GM23248 (cell line): ENCODE measurements around the gene SIK2. TPM values are rescaled to one million over a fixed set of nuclear protein-coding genes. Genes with fewer than 3 reads are reported as not detected.
A peak's percentile ranks its signal among the peaks of the same experiment; 100 is the strongest.

ENCODE experiments used
- DNase-seq: peaks from one replicate; pipeline ENCODE4 v3.0.0-alpha.2; 2015
- H2AFZ ChIP-seq: fragments of 200-600 bp; sonication (generic); 2 replicates; pipeline ENCODE4 v1.6.1; 2016; ENCODE audit warnings: antibody characterized with exemption
- H3F3A ChIP-seq: fragments of 200-600 bp; sonication (generic); 2 replicates; pipeline ENCODE4 v1.6.1; 2016; ENCODE audit warnings: mild to moderate bottlenecking, antibody characterized with exemption, mixed run types; ENCODE audit not compliant: insufficient read depth
- H3K27ac ChIP-seq: fragments of 200-600 bp; sonication (generic); 2 replicates; pipeline ENCODE4 v1.5.1; 2016; ENCODE audit warnings: mild to moderate bottlenecking
- H3K27me3 ChIP-seq: fragments of 200-600 bp; sonication (generic); replicated peaks from 2 replicates; pipeline ENCODE4 v1.6.1; 2016; ENCODE audit warnings: mild to moderate bottlenecking; ENCODE audit not compliant: insufficient read depth
- H3K36me3 ChIP-seq: fragments of 200-600 bp; sonication (generic); 2 replicates; pipeline ENCODE4 v1.6.1; 2016; ENCODE audit warnings: low read depth, mild to moderate bottlenecking
- H3K4me1 ChIP-seq: fragments of 200-600 bp; sonication (generic); 2 replicates; pipeline ENCODE4 v1.6.1; 2016; ENCODE audit warnings: mild to moderate bottlenecking; ENCODE audit not compliant: insufficient read depth
- H3K4me2 ChIP-seq: fragments of 200-600 bp; sonication (generic); one replicate; pipeline ENCODE4 v1.6.1; 2016; ENCODE audit warnings: mild to moderate bottlenecking; ENCODE audit not compliant: unreplicated experiment
- H3K4me3 ChIP-seq: fragments of 200-600 bp; sonication (generic); 2 replicates; pipeline ENCODE4 v1.5.1; 2016; ENCODE audit warnings: mild to moderate bottlenecking
- H3K79me2 ChIP-seq: fragments of 200-600 bp; sonication (generic); 2 replicates; pipeline ENCODE4 v1.6.1; 2016; ENCODE audit warnings: mild to moderate bottlenecking; ENCODE audit not compliant: insufficient read depth
- H3K9ac ChIP-seq: fragments of 200-600 bp; sonication (generic); 2 replicates; pipeline ENCODE4 v1.6.1; 2016; ENCODE audit warnings: mild to moderate bottlenecking
- H3K9me2 ChIP-seq: fragments of 200-600 bp; sonication (generic); 2 replicates; pipeline ENCODE4 v1.6.1; 2016; ENCODE audit warnings: mixed run types, mild to moderate bottlenecking, moderate library complexity; ENCODE audit not compliant: insufficient read depth
- H3K9me3 ChIP-seq: fragments of 200-600 bp; sonication (generic); one replicate; pipeline ENCODE4 v1.6.1; 2017; ENCODE audit warnings: low read depth
- H4K20me1 ChIP-seq: fragments of 200-600 bp; sonication (generic); 2 replicates; pipeline ENCODE4 v1.6.0; 2016; ENCODE audit not compliant: insufficient read depth
- EZH2 ChIP-seq: fragments of 200-600 bp; sonication (generic); IDR thresholded peaks from 2 replicates; pipeline ENCODE4 v1.6.1; 2018; ENCODE audit warnings: antibody characterized with exemption, mild to moderate bottlenecking; ENCODE audit not compliant: insufficient read depth, poor library complexity, severe bottlenecking
- EZH2phosphoT487 ChIP-seq: fragments of 200-600 bp; sonication (generic); IDR thresholded peaks from 2 replicates; pipeline ENCODE4 v1.6.1; 2018; ENCODE audit warnings: antibody characterized with exemption, moderate library complexity, mild to moderate bottlenecking, low read depth; ENCODE audit not compliant: insufficient read depth
- WGBS, 2 experiments: methylation state at CpG; one replicate each; pipeline ENCODE4 v1.1.6; 2015 to 2017; ENCODE audit warnings: low lambda C conversion rate in 2 of 2, low coverage in 1 of 2; ENCODE audit errors: missing lambda C conversion rate in 2 of 2; 5-methylcytosine and 5-hydroxymethylcytosine counted together
- in situ Hi-C: fragments of 300-500 bp; cut with MboI; formaldehyde crosslinking; loops from 2 replicates; pipeline ENCODE4 v1.15.0; 2020
- polyA plus RNA-seq: library from polyadenylated mRNA; unstranded; fragments of >200 nt; fragmentation: Nextera tagmentation; extraction: Ambion mirVana; gene quantifications from 2 replicates; pipeline ENCODE4 v1.2.1, GENCODE V29; 2016
- total RNA-seq: library from RNA; depleted of rRNA; stranded (reverse); fragments of >200 nt; shearing (Covaris generic); gene quantifications from 2 replicates; pipeline ENCODE4 v1.2.3, GENCODE V29; 2014

SIK2 gene
- total and polyA plus RNA-seq, 2 experiments from 2014 or later: 5.9 to 14.8 TPM

- H3K9me2 ChIP-seq: no peaks in the 10 kb centered on the region
- no peaks in the 10 kb centered on the region for H3K9me3 ChIP-seq
- no peaks in the 10 kb centered on the region for H3K79me2 ChIP-seq
- H3K27ac ChIP-seq: no peak overlapping the region
- no peaks in the 10 kb centered on the region for H3K27me3 ChIP-seq
- TF ChIP-seq EZH2: no peak
- no peak for TF ChIP-seq EZH2phosphoT487
- no peaks in the 10 kb centered on the region for H4K20me1 ChIP-seq
- peaks cover 13% of the 10 kb centered on the region; the same call in 1 of the 2 replicates for H3F3A ChIP-seq
- H3K9ac ChIP-seq: no peak overlapping the region
- peaks cover 24% of the 10 kb centered on the region; the same call in 1 of the 2 replicates for H3K36me3 ChIP-seq
- H3K4me1 ChIP-seq: peaks cover 15% of the 10 kb centered on the region
- in situ Hi-C loops: no loop called here
- H3K4me2 ChIP-seq: no peak overlapping the region
- DNase-seq: peak; percentile 63
- no peak overlapping the region for H2AFZ ChIP-seq
- 79 to 97% methylated on average over 2 of the region's 2 CpGs for WGBS, 2 experiments
- no peak overlapping the region for H3K4me3 ChIP-seq
These were observed 117.1 kb downstream of the SIK2 start for GRCh38 chr11:111719379-111719778.

- no peak overlapping the region for H2AFZ ChIP-seq
- no peaks in the 10 kb centered on the region for H3K9me2 ChIP-seq
- peaks cover 15% of the 10 kb centered on the region for H3K4me1 ChIP-seq
- no peaks in the 10 kb centered on the region for H3K79me2 ChIP-seq
- no peaks in the 10 kb centered on the region for H3K9me3 ChIP-seq
- peaks cover 30% of the 10 kb centered on the region for H3K36me3 ChIP-seq
- no peak overlapping the region for H3K4me2 ChIP-seq
- H3K4me3 ChIP-seq: no peak overlapping the region
- H3K27me3 ChIP-seq: no peaks in the 10 kb centered on the region
- no peaks in the 10 kb centered on the region for H4K20me1 ChIP-seq
- no peak overlapping the region for H3K9ac ChIP-seq
- no peak for TF ChIP-seq EZH2phosphoT487
- TF ChIP-seq EZH2: no peak
- 72 to 77% methylated on average over 7 of the region's 7 CpGs for WGBS, 2 experiments
- in situ Hi-C loops: no loop called here
- H3F3A ChIP-seq: peaks cover 20% of the 10 kb centered on the region; the same call in 1 of the 2 replicates
- no peak for DNase-seq
- H3K27ac ChIP-seq: no peak overlapping the region
These were observed 118.7 kb downstream of the SIK2 start for GRCh38 chr11:111720801-111721494.

- H3K9me2 ChIP-seq: no peaks in the 10 kb centered on the region
- 97% methylated on average over 8 of the region's 8 CpGs for WGBS, 2 experiments
- H3K27me3 ChIP-seq: no peaks in the 10 kb centered on the region
- no peak overlapping the region for H2AFZ ChIP-seq
- in situ Hi-C loops: no loop called here
- H3K36me3 ChIP-seq: peaks cover 34% of the 10 kb centered on the region
- H4K20me1 ChIP-seq: no peaks in the 10 kb centered on the region
- H3K4me1 ChIP-seq: peaks cover 15% of the 10 kb centered on the region
- H3F3A ChIP-seq: peaks cover 21% of the 10 kb centered on the region; the same call in 1 of the 2 replicates
- DNase-seq: no peak
- TF ChIP-seq EZH2 (no peak), EZH2phosphoT487 (no peak)
- H3K4me2 ChIP-seq: no peak overlapping the region
- no peak overlapping the region for H3K9ac ChIP-seq
- H3K79me2 ChIP-seq: no peaks in the 10 kb centered on the region
- H3K4me3 ChIP-seq: no peak overlapping the region
- no peaks in the 10 kb centered on the region for H3K9me3 ChIP-seq
- H3K27ac ChIP-seq: no peak overlapping the region
These were observed 120.3 kb downstream of the SIK2 start for GRCh38 chr11:111722501-111722900.

- Histone ChIP-seq H3K36me3 (peaks cover 34% of the 10 kb centered on the region), H3K79me2 (no peaks in the 10 kb centered on the region), H3K9me2 (no peaks in the 10 kb centered on the region), H3K4me1 (peaks cover 6% of the 10 kb centered on the region), H3K9ac (no peak overlapping the region), H3K9me3 (no peaks in the 10 kb centered on the region), H3K27ac (no peak overlapping the region), H3K27me3 (no peaks in the 10 kb centered on the region), H3F3A (peaks cover 13% of the 10 kb centered on the region; the same call in 1 of the 2 replicates), H2AFZ (no peak overlapping the region), H3K4me2 (no peak overlapping the region), H4K20me1 (no peaks in the 10 kb centered on the region), H3K4me3 (no peak overlapping the region)
- DNase-seq: no peak
- 83 to 89% methylated on average over 10 to 15 of the region's 15 CpGs for WGBS, 2 experiments
- TF ChIP-seq EZH2phosphoT487 (no peak), EZH2 (no peak)
- in situ Hi-C loops: no loop called here
These were observed 121.3 kb downstream of the SIK2 start for GRCh38 chr11:111723595-111723994.
